Measurements from ENCODE around the gene IRAK3. TPM values are rescaled to one million over a fixed set of nuclear protein-coding genes. Genes with fewer than 3 reads are reported as not detected.

The IRAK3 gene
- total RNA-seq, 4 donors from 2014 or later = 3.8 to 8.8 (median 7.1) TPM

DNA sequence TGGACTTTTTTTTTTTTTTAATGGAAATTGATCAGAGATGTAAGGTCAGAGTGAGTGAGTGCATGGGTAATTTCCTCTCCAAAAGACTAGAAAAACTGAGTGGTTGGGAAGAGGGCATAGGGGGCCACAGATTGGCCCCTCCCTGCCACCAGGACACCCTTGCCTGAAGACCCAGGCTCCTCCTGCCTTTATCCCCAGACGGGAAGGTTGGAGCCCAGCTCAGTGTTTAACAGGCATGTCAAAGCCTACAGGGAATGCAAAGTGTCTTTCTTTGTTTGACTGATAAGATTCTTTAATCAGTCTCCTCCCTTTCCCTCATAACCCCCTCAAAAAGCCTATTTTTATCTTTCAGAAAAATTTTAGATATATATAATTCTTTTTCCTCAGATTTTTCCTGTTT is 50.3 kb downstream of the IRAK3 start:
- Histone ChIP-seq H3K4me1 (peaks cover 15% of the 10 kb centered on the region), H3K27ac (no peak overlapping the region), H3K9me3 (no peaks in the 10 kb centered on the region), H3K36me3 (no peaks in the 10 kb centered on the region), H3K27me3 (no peaks in the 10 kb centered on the region), H3K4me3 (no peak overlapping the region)
- DNase-seq (ENCODE audit: low spot score in 2 of 2) = no peak
- WGBS = 64% methylated on average over 1 of the region's 1 CpG
- TF ChIP-seq POLR2AphosphoS5 (IDR thresholded peaks at IDR 0.05) = no peak
- TF ChIP-seq POLR2A (IDR thresholded peaks at IDR 0.05) = no peak
- TF ChIP-seq EP300 (IDR thresholded peaks at IDR 0.05) = no peak
- TF ChIP-seq, protein P1, sequence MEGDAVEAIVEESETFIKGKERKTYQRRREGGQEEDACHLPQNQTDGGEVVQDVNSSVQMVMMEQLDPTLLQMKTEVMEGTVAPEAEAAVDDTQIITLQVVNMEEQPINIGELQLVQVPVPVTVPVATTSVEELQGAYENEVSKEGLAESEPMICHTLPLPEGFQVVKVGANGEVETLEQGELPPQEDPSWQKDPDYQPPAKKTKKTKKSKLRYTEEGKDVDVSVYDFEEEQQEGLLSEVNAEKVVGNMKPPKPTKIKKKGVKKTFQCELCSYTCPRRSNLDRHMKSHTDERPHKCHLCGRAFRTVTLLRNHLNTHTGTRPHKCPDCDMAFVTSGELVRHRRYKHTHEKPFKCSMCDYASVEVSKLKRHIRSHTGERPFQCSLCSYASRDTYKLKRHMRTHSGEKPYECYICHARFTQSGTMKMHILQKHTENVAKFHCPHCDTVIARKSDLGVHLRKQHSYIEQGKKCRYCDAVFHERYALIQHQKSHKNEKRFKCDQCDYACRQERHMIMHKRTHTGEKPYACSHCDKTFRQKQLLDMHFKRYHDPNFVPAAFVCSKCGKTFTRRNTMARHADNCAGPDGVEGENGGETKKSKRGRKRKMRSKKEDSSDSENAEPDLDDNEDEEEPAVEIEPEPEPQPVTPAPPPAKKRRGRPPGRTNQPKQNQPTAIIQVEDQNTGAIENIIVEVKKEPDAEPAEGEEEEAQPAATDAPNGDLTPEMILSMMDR (IDR thresholded peaks at IDR 0.05) = no peak

DNA sequence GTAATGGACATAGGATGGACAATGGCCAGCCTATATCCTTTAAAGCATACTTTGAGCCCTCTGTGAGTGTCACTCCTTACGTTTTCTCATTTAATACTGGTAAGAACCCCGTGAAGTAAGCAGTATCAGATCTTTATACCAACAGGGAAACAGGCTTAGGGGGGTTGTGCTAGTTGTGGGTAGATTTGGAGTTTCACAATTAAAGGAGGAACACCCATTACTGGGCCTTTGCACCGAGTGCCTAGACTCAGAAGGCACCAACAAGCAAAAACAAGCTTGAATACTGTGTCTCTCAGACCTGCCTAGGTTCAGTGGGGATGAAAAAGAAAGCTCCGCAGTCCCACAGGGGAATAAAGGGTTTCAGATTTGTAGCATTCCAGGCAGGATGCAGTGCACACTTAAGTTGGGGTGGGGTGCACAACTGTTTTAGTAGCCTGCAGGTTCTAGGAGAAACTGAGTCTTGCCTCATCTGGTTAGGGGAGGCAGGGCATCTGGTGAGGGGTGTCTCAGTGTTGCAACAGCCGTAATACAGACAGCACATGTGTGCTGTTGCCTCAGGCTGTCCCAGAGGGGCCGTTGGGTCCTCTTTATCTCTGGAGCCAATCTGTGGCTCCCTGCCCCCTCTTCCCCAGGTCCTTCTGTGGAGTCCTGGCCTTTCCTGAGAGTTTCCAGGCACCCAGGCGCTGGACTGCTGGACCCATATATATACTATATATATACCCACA is 51.2 kb downstream of the IRAK3 start:
- Histone ChIP-seq H3K36me3 (peaks cover 3% of the 10 kb centered on the region), H3K27ac (no peak overlapping the region), H3K4me3 (no peak overlapping the region), H3K9me3 (no peaks in the 10 kb centered on the region), H3K4me1 (peaks cover 8% of the 10 kb centered on the region), H3K27me3 (no peaks in the 10 kb centered on the region)
- DNase-seq (ENCODE audit: low spot score in 2 of 2) = no peak
- TF ChIP-seq POLR2AphosphoS5 (IDR thresholded peaks at IDR 0.05) (no peak), POLR2A (IDR thresholded peaks at IDR 0.05) (no peak), EP300 (IDR thresholded peaks at IDR 0.05) (no peak)
- TF ChIP-seq, protein P1 (IDR thresholded peaks at IDR 0.05) = no peak
- WGBS = 76% methylated on average over 7 of the region's 7 CpGs

DNA sequence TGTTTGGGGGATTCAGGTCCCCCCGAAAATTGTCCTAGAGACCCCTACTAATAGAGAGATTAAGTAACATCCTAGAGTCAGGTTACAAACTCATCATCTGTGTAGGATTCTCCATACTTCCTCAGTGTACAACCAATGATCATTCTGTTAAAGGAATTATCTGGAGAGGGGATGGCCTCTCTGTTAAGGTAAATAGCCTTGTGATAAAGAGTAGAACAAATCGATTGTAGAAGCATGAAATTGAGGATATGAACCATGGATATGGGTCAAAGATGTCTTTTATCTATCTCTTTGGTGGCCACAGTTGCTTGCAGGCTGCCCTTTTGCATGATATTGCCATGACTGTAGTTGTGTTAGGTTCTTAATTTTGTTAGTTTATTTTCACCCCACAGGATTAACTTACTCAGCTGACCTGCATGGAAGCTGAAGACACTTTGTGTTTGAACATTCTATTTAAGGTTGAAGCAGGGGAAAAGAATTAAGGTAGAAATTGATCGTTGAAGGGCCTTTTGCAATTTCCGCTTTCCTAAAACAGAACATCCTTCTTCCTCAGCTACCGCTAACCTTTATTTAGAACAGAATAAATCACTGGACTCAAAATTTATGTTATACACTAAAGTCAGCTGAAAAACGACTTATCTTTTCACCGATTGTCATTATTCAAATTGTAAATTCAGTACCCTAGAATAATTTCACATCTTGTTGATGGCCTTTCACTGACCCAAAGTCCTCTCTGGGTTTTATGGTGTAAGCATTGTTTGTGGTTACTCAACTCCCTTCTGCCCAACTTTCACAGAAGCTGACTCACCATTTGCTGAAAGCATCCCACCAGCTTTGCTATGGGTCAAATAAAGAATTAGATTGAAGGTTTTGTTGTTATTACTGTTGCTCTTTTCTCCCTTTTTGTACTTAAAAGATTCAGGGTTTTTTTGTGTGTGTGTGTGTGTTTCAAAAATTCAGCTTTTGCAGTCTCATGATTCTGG is 52.3 kb downstream of the IRAK3 start:
- Histone ChIP-seq H3K27me3 (no peaks in the 10 kb centered on the region), H3K4me3 (no peak overlapping the region), H3K36me3 (peaks cover 11% of the 10 kb centered on the region), H3K9me3 (no peaks in the 10 kb centered on the region), H3K27ac (no peak overlapping the region), H3K4me1 (no peaks in the 10 kb centered on the region)
- no peak for DNase-seq (ENCODE audit: low spot score in 2 of 2)
- 81% methylated on average over 7 of the region's 7 CpGs for WGBS
- no peak for TF ChIP-seq POLR2AphosphoS5 (IDR thresholded peaks at IDR 0.05)
- TF ChIP-seq POLR2A (IDR thresholded peaks at IDR 0.05) = no peak
- TF ChIP-seq, protein P1 (IDR thresholded peaks at IDR 0.05) = no peak
- no peak for TF ChIP-seq EP300 (IDR thresholded peaks at IDR 0.05)

DNA sequence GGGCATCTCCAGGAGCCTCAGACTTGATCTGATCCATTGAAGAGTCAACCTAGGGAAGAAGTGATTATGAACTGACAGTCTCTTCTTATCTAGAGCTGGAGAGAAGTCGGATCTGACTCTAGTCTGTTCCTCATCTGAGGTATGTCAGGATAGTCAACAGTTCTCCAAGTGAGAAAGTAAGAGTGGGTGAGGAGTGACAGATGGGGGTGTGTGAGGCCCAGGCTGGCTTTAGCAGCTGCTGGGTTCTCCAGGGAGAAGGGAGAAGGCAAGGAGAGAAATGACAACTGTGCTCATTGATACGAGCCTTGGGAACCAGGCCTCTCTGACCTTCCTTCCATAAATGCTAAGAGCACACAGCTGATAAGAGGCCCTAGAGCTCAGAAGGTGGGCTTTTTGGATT is 53.3 kb downstream of the IRAK3 start:
- Histone ChIP-seq H3K36me3 (peaks cover 11% of the 10 kb centered on the region), H3K9me3 (no peaks in the 10 kb centered on the region), H3K27ac (no peak overlapping the region), H3K4me1 (no peaks in the 10 kb centered on the region), H3K4me3 (no peak overlapping the region), H3K27me3 (no peaks in the 10 kb centered on the region)
- TF ChIP-seq EP300 (IDR thresholded peaks at IDR 0.05) = no peak
- TF ChIP-seq POLR2AphosphoS5 (IDR thresholded peaks at IDR 0.05) = no peak
- TF ChIP-seq, protein P1 (IDR thresholded peaks at IDR 0.05) = no peak
- no peak for TF ChIP-seq POLR2A (IDR thresholded peaks at IDR 0.05)
- no peak for DNase-seq (ENCODE audit: low spot score in 2 of 2)
- WGBS = 98% methylated on average over 2 of the region's 2 CpGs

DNA sequence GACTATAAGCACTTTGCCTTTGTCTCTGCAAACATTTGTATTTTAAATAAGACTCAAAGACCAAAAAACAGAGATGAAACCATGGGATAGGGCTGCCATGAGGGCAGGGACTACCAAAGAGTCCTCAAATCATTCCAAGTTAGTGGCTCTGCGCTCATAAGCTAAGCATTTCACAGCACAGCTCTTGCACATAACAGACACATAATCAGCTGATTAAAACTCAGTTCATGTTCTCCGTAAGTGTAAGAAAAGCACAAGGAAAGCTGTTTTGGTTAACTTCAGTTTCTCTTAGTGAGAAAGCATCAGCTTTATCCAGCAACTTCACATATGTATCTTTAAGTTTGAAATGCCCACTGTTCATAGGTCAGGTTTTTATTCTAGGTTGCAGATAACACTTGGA is 54.9 kb downstream of the IRAK3 start:
- Histone ChIP-seq H3K36me3 (peaks cover 24% of the 10 kb centered on the region), H3K9me3 (no peaks in the 10 kb centered on the region), H3K27ac (no peak overlapping the region), H3K4me3 (no peak overlapping the region), H3K27me3 (no peaks in the 10 kb centered on the region), H3K4me1 (no peaks in the 10 kb centered on the region)
- WGBS = 98% methylated on average over 2 of the region's 2 CpGs
- TF ChIP-seq POLR2A (IDR thresholded peaks at IDR 0.05) = no peak
- TF ChIP-seq EP300 (IDR thresholded peaks at IDR 0.05) = no peak
- TF ChIP-seq POLR2AphosphoS5 (IDR thresholded peaks at IDR 0.05) = no peak
- TF ChIP-seq, protein P1 (IDR thresholded peaks at IDR 0.05) = no peak
- DNase-seq (ENCODE audit: low spot score in 2 of 2) = no peak
